ENCODE measurements around the gene MRPL23.

DNA sequence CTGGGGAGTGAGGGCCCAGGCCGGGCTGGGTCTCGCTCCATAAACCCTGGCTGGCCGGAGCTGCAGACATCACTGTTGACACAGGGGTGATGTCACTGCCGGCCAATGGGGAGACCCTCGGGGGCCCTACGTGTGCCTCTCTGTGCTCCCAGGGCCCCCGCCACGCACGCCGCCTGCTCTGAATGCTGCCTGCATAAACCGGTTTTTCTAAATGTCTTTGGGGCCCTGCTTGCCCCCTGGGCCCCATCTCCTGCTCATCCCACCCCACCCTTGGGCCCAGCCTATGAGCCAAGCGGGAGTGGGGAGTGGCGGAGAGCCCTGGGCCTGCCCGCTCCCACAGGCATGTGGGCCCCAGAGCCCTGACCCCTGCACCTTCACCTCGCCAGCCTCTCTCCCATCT is 42.8 kb downstream of the MRPL23 start:
- TF ChIP-seq POLR2A (IDR thresholded peaks at IDR 0.05; ENCODE audit: low read length) (no peak), GATA1 (IDR thresholded peaks at IDR 0.05; ENCODE audit: low read depth, low read length) (no peak)

Measured in erythroblast (primary cell).